HG03342 (cell line): ENCODE measurements around the gene CACNA2D1.

ENCODE experiments used
- ATAC-seq: cut with Tn5 transposase; IDR thresholded peaks from one replicate; pipeline ENCODE4 v1.9.1; 2021; ENCODE audit warnings: mild to moderate bottlenecking, moderate library complexity; ENCODE audit not compliant: unreplicated experiment

Gene CACNA2D1

DNA sequence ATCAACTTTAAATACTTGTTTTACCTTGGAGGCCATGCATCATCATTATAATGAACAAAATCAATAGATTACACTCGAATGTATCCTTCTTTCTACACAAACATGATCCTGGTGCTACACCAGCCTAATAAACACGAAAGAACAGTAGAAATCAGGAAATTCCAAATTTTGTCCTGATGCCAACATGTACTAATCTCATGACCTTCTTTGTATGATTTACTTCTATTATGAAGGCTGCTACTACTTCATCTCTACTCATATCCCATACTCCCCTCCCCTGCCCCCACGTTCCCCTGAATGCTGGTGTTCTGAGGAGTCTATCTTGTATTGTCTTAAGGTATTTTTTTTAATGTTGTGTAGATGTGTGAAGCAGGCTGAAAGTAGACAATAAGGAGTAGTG is 315.0 kb downstream of the CACNA2D1 start:
- no peak for ATAC-seq

DNA sequence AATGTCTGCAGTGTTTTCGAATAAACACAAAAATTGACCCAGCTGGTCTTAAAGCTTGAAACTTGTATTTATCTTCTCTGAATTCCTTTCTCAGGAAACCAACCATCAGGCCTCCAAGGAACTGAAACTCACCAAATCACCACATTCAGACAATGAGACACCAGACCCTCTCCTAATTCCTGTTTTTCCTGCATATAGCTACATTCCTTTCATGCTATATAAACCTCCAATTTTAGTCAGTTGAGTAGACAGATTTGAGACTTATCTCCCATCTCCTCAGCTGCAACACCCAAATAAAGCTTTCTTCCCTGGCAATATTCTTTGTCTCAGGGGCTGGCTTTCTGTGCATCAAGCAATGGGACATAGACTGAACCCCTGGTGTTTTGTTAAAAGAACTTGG is 317.0 kb downstream of the CACNA2D1 start:
- no peak for ATAC-seq

DNA sequence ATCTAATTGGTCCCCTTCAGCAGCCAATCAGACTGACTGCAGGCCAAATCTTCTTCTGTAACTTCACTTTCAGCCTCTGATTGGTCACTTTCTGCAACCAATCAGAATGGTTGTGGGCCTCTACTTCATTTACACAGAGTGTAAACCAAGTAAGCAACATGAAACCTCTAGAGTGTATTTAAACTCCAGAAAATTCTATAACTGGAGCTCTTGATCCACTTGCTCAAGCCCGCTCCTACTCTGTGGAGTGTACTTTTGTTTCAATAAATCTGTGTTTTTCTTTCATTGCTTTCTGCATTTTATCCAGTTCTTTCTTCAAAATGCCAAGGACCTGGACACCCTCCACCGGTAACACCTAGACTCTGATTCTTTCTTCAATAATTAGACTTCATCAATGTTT is 319.1 kb downstream of the CACNA2D1 start:
- no peak for ATAC-seq

DNA sequence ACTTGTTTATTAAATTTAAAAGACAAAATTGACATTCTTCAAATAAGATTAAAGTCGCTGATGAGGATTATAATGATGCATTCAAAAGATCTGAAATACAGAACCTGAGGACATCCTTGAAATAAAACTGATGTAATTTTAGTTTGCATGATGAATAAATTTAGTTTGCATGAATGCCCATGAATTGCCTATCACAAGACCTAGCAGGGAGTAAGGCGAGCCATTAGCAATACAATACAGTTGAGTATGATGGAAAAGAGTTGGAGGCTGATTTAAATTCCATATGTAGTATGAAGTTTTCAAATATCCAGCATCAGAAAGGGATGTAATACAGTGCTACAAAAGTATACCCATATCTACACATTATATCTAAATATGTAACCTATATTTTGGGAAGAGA is 321.3 kb downstream of the CACNA2D1 start:
- ATAC-seq = no peak

DNA sequence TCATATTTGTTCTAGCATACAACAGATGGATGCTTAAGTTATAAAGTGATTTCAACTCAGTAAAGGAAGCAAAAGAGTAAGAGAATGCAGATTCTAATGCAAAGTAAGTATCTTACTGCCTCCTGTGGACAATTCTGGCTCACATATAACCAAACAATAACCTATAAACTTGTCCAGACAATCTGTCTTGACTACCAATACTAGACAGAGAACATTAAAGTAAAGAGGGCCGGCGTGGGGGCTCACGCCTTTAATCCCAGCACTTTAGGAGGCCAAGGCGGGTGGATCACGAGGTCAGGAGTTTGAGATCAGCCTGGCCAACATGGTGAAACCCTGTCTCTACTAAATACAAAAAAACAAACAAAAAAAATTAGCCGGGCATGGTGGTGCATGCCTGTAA is 329.3 kb downstream of the CACNA2D1 start:
- ATAC-seq = no peak

DNA sequence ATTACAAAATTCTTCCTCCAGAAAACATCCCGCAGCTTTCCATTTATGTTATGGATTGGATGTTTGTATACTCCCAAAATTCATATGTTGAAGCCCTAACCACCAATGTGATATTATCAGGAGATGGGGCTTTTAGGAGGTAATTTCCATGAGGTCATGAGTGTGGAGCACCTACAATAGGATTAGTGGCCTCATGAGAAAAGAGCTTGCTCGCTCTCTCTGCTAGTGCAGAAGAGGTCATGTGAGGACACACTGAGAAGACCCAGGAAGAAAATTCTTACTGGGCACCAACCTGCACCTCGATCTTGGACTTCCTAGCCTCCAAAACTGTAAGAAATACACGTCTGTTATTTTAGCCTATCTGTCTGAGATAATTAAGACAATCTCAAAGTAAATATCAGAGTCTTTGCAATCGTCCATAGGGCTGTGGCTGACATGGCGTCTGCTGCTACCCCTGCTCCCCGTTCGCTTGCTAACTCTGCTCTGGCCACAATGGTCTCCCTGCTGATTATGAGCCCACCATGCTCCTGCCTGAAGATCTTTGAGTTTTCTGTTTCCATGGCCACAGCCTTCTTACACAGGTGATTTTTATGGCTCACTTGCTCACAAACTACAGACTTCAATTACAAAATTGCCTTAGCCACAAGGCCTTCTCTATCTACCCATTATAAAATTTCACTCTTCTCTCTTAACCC is 333.3 kb downstream of the CACNA2D1 start:
- no peak for ATAC-seq

DNA sequence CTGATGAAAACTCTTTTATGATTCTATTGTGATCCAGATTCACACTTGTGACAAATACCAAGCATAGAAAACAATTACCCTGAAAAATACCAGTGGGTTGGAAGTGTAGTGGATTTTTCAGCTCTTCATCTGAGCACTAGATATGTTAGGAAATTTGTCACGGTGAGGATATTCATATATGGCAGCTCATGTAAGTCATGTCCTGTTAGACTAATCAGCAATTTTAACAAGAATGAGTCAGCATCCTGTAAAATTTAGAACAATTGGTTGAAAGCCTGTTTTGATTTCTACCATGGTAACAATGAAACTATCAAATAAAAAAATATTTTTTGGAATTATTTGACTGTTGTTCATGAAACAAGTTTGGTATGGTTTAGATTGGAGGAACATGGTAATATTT is 334.3 kb downstream of the CACNA2D1 start:
- no peak for ATAC-seq

DNA sequence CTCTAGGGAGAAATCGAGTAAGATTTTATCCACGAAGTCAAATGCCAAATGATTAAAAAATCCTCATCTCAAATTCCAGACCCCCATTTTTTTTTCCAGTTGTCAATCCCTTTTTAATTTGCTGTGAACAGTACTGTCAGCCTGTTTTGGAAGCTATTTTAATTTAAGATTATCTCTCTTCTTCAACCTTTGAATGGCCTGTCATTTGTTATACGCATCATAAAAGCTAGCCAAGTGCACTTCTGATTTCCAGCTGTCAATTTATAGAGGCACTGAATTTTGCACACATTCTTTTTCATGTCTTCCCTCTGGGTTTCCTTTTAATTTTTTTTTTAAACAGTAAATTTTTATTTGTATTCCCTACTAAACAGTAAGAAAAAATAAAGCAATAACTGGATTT is 337.4 kb downstream of the CACNA2D1 start:
- ATAC-seq = no peak

DNA sequence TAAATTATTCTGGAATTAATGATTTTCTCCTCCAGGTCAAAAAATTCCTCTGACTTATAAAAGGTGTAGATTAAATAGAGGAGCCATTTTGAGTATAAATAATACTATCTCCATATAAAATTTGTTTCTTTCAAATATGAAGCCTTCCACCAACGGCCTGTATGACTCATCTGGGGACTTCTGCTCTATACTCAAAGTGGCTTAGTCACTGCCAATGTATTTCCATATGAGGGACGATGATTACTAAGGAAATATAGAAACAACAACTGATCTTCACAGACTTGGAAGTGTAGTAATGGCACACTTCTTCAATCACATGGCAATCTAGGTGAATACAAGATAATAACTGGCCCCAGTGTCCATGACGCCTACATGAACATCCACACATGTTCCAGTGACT is 338.1 kb downstream of the CACNA2D1 start:
- peak; percentile 36 for ATAC-seq

DNA sequence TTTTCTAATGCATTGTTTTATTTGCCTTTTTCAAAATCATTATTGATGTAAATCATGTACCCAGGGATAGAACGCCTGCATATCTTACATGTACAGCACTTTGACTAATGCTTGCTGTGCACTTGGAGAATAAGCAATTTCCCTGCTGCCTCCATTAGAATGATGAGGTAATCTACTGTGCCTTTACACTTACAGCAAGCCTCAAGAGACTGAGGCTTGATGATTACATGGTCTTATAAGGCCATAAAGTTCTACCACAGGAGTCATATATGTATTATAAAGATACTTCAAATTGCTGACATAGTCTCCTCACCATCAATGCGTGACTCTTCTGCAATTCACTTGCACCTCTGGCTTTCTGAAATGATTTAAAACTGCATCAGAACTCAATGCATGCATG is 345.2 kb downstream of the CACNA2D1 start:
- no peak for ATAC-seq

DNA sequence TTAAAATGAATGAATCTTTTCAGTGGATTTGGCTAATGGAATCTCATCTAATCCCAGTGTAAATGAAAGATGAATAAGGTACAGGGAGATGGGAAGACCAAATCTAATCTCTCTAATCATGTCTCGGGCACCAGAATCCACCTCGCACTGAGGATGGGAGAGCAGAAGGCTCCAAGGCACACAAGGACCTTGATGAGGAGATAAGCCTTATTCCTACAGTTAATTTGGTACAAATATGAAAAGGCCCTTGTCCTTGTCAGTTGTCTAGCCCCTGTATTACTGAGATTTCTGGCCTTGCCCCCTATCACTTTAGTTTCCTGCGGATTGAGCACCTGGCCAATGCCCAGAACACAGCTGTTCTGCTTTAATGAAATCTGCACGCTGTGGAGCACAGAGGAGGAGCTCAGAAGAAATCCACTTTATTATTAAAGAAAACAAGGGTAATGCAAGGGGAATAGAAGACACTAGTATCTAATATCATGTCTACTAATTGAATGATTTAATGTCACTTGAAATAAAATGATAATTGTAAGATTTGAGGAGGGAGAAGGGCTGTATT is 352.4 kb downstream of the CACNA2D1 start:
- ATAC-seq = no peak

DNA sequence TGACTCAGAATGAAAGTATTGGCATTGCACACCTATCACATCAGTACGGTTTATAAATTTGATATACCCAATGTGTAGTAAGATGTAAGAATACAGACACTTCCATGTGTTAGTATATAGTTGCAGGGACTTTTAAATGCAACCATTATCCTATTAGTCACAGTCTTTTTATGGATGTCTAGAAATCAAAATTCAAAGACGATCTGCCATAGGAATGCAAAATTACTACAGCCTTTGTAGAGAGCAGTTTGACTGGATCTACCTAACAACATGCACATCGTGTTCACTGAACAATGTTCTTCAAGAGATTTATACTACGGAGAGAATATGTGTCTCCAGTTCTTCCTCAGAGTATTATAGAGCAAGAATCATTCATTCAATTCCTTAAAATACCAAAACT is 356.5 kb downstream of the CACNA2D1 start:
- no peak for ATAC-seq

DNA sequence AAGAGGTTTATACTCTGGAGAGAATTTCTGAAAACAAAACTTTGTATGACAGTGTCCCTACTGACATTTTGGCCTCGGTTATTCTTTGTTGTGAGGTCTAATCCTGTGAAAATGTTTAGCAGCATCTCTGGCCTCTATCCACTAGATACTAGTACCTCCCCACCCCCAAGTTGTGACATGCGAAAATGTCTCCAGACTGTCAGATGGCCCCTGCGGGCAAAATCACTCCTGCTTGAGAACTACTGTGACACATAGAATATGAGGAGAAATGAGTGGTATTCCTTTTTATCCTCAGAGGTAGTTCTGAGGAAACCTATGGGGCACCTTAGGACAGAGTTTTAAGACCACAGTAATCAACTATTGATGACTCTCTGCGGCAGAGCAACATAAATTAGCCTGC is 358.5 kb downstream of the CACNA2D1 start:
- ATAC-seq = no peak

DNA sequence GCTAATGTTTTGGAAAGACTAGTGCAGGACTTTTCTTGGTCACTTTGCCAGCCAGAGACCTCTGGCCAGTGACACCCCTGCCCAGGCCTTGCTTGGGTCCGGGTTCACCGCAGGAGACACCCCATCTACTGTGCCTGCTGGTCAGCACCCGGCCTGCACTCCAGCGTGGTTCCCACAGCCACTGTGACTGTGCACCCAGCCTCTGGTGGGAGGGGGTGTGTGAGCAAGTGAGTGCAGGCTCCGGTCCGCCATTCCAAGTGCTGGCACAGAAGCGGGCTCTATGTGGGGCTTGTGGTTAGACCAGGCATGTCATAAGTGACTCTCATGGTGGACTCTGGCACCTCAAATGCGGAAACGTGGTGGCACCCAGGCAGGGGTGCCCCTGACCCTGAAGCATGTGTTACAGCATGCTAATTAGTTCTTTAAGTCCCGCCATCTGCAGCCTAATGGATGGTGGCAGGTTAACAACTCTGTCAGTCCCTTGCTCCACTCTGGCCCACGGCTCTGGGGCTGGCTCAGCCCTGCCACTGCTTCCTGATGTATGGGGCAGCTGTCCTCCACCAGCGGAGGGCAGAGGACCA is 361.8 kb downstream of the CACNA2D1 start:
- ATAC-seq = no peak

DNA sequence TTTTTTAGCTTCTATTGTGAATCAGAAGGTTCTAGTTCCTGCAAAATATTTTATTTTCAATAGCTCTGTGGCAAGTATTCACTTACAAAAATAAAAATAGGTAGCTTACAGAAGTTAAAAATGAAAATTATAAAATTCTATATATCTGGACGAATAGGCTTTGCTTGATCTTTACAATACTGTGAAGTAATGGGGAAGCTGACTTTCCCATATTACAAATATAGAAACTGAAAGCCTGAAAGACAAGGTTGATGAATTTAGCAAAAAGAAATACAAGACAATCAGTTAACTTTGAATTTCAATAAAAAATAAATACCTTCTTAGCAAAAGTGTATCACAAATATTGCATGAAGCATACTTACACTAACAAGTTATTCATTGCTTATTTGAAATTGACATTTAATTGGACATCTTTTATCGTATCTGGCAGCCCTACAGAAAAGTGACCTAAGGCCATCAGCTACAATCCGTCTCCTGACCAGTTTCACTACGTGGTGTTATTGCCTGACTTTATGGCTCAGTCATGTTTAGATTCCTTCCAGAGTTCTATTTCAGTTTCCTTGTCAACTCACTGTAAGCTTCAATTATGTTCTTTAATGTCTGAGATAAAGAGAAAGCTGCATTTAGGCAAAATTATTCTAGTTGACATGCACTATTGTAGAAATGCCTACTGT is 363.2 kb downstream of the CACNA2D1 start:
- peak; percentile 58 for ATAC-seq

DNA sequence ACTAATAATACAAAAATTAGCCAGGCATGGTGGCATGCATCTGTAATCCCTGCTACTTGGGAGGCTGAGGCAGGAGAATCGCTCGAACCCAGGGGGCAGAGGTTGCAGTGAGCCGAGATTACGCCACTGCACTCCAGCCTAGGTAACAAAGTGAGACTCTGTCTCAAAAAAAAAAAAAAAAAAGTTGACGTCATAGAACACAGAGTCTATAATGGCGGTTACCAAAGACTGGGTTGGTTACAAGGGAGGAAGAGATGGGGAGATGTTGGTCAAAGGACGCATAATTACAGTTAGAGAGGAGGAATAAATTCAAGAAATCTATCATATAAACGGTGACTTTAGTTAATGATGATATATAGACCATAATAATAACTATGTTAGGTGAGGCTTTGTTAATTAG is 364.1 kb downstream of the CACNA2D1 start:
- ATAC-seq = no peak

DNA sequence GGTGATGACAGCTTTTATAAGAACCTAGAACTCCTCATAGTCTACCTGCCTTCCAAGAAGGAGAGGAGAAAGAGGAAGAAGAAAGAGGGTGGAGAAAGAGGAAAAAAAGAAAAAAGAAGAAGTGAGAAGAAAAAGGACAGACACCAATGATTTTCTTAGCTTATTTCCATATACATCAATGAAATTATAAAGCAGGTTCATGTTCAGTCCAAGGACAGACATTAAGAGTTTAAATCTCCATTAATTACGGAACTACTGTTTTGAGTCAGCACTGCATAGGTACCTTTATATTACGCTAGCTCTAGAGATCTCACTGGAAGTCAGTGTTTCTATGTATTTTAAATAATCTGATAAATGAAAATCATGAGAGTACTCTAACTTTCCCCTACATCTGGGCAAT is 364.8 kb downstream of the CACNA2D1 start:
- no peak for ATAC-seq

DNA sequence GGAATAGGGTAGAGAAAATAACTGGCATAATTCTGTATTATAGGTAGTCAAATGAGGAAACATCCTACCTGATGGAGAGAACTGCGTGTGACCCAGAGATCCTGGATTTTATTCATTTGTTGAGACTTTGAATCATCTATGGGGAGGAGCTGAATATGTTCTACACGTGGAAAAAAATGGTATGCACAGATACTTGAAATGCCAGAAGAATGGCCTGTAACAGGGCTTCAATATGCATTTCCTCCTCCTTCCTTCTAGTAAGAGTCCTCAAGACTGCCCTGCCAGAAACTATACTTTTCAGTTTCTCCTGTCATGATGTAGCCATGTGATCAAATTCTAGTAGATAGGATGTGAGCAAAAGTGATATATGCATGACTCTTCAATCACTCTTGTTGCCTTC is 372.1 kb downstream of the CACNA2D1 start:
- no peak for ATAC-seq

DNA sequence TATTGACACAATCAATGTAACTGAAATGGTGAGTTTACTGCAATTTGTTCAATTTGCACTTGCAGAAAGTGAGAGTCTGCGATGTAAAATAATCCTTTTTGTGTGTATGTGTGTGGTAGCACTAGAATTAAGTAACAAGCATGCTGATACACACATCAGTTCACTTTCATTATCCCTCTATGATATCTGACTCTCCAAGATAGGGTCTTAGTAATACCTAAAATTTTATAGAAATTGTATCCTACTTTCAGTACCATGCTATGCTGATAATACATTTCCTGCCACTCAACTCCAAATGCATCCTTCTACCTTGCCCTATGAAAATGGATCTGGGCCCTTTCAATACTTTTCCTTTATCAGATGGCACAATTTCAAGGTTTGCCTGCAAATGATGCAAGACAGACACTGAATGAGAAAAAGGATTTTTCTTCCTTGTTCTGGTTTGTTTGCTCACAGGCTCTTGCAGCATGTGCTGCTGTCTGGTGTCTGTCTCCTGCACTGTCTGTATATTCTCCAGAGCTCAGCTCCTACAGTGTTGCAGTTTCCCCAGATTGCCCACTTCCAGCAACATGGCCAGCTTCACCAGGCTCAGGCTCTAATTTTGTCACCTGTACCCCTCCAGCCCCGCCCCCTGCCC is 375.8 kb downstream of the CACNA2D1 start:
- no peak for ATAC-seq

DNA sequence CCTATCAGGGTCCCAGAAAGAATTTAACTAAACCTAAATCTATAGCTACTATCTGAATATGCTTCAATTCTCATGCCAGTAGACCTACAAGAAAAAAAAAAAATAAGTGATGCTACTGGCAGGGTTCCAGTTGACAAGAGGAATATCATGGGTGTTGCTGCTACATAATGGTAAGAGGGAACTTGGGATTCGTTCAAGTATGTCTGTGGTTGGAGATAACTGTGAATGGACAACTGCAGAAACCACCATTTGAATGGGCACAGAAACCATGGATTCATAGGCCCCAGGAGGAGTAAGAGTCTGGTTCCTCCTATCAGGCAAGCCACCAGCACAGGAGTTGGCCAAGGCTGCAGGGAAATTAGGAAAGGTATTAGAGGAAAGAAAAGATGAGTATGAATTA is 386.1 kb downstream of the CACNA2D1 start:
- no peak for ATAC-seq

DNA sequence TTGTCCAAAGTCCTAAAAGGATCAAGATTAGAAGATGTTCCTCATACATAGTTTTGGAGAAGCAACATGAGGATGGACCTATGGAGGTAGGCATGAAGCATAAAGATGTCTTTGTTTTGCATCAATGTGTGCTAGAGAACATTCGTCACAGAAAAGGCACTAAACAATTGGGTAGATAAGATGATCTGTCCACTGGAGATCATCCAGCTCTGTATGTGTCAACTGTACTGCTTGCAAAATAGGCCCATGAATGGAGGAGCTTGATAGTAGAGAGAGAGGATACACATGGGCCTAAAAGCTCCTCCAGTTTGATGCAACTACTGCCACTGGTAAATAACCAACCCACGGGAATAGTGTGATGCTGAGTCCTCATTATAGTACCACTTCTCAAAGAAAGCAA is 387.3 kb downstream of the CACNA2D1 start:
- ATAC-seq = no peak

DNA sequence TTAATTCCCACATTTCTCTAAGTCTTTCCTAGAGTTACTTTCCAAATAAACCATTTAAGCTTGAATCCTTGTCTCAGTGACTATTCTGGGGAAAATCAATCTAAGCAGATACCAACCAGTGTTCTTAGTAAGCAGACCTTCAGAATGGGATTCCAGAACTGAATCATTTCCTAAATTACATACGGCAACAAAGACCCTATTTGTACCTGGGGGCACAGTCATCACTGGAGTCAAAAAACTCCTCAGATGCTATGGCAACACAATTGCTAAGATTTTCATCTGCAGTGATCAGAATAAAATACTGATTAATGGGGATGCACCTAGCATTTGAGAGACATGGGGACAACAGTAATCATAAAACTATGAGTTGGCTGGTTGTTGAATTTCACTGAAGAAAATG is 389.0 kb downstream of the CACNA2D1 start:
- ATAC-seq = no peak
